HL-60/S4 treated with retinoic acid at 250 ng/mL for 4 days and 3 days (cell line): ENCODE results near the gene KRCC1.
"Not testable (repeated sequence)": the region's sequence is repeated elsewhere in the genome, so short reads cannot be mapped to it uniquely, and the experiment has no call there.

Experiments
- in situ Hi-C: fragments of 300-500 bp; cut with MboI; formaldehyde crosslinking; loops from 2 replicates; pipeline ENCODE4 v1.7.0; 2022; ENCODE audit warnings: low sequenced_read_pairs

KRCC1 gene

DNA sequence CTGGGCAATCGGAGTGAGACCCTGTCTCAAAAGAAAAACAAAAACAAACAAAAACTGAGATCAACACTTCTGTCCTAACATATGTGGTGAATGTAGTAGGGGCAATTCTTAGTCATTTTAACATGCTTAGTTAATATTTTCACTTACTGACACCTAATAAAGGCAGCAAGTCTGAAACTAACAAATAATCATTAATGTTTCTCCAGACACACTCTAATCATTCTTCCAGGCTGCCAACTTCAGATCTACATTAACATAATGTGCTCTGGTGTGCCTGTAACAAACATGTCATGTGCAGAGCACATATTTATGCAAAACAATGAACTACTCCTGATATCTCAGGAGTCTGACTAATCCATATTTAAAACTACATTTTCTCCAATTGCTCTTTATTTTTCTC, 6.0 kb downstream of the KRCC1 start:
- in situ Hi-C loops: loop anchor here (10.0 kb wide), 1 partner anchor 105 kb away; no protein-coding TSS in a partner anchor

GRCh38 chr2:88048541-88048940, 7.0 kb downstream of the KRCC1 start:
- in situ Hi-C loops: no loop called here

DNA sequence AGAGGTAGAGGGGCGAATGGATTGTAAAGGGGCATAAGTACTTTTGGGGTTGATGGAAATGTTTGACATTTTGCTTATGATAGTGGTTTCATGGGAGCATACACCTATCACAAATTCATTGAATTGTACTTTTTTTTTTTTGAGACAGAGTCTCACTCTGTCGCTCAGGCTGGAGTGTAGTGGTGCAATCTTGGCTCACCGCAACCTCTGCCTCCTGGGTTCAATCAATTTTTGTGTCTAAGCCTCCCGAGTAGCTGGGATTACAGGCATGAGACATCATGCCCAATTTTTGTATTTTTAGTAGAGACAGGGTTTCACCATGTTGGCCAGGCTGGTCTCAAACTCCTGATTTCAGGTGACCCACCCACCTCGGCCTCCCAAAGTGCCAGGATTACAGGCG, 10.0 kb downstream of the KRCC1 start:
- in situ Hi-C loops: not testable (repeated sequence)

GRCh38 chr2:88042476-88042875, 13.1 kb downstream of the KRCC1 start:
- in situ Hi-C loops: no loop called here

- in situ Hi-C loops: no loop called here
These were observed 17.1 kb downstream of the KRCC1 start for GRCh38 chr2:88038263-88039105.

DNA sequence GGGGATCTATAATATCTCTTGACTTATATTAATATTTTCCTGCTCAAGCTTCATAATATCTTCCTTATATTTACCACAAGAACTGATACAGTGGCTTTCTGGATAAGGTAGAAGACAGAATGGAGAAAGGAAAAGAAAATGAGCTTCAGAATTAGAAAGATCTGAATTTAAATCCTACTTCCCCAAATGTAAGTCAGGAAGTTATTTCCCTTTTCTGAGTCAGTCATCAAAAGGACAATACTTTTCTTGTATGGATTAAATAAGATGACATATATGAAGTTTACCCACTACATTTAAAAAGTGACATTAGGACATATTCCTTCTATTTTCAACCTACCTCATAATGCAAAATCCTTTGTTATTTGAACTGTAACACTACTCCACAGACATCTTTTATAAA, 19.0 kb downstream of the KRCC1 start:
- in situ Hi-C loops: no loop called here

GRCh38 chr2:88036182-88036581, 19.4 kb downstream of the KRCC1 start:
- in situ Hi-C loops: no loop called here

GRCh38 chr2:88032070-88032702, 23.4 kb downstream of the KRCC1 start:
- in situ Hi-C loops: no loop called here

DNA sequence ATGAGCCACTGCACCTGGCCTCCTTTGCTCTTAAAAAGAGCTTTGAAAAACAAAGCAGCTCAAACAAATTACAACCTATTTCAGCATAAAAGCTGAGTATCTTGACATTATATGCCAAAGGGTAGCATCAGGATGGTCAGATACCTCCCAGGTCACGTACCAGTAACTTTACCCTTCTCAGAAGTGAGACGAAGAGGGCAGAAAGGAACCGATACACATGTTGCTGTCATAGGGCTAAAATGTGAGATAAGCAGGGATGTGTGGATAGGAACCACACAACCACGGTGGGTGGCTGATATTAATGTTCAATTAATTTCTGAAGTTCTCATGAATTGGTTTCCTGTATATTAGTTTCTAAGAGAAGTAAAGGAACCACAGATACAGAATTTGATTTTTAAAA, 26.7 kb downstream of the KRCC1 start:
- in situ Hi-C loops: no loop called here

- in situ Hi-C loops: no loop called here
These were observed 27.7 kb downstream of the KRCC1 start for GRCh38 chr2:88027697-88028389.

- in situ Hi-C loops: no loop called here
These were observed 31.1 kb downstream of the KRCC1 start for GRCh38 chr2:88024509-88024908.

- in situ Hi-C loops: no loop called here
These were observed 33.0 kb downstream of the KRCC1 start for GRCh38 chr2:88022669-88022921.

GRCh38 chr2:88019985-88020384, 35.6 kb downstream of the KRCC1 start:
- in situ Hi-C loops: no loop called here

- in situ Hi-C loops: no loop called here
These were observed 36.7 kb downstream of the KRCC1 start for GRCh38 chr2:88018909-88019308.

DNA sequence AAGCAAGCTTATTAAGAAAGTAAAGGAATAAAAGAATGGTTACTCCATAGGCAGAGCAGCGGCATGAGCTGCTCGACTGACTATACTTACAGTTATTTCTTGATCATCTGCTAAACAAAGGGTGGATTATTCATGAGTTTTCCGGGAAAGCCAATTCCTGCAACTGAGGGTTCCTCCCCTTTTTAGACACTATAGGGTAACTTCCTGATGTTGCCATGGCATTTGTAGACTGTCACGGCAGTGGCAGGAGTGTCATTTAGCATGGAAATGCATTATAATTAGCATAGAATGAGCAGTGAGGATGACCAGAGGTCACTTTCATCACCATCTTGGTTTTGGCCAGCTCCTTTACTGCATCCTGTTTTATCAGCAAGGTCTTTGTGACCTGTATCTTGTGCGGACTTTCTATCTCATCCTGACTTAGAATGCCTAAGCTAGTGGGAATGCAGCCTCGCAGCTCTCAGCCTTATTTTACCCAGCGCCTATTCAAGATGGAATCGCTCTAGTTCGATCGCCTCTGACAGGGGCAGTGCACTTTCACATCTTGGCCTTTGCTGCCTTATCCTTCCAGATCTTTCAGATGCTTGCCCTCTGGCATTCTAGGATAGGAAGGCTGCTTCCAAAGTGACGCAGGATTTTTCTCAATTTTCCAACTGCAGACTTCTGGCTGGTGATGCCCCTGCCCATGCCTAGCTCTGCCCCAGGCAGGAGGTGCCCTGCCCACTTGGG, 37.3 kb downstream of the KRCC1 start:
- in situ Hi-C loops: not testable (repeated sequence)

DNA sequence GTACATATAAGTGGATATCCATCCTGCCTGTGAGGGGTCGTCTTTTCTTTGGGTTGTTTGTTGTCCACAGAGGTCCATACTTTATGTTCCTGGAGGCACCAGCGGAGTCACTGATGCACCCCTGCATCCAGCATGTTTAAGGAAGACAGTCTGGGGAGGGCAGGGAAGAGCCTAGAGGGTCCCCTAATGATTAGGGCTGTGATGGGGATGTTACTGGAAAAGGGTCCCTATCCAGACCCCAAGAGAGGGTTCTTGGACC, 37.9 kb downstream of the KRCC1 start:
- in situ Hi-C loops: not testable (repeated sequence)

DNA sequence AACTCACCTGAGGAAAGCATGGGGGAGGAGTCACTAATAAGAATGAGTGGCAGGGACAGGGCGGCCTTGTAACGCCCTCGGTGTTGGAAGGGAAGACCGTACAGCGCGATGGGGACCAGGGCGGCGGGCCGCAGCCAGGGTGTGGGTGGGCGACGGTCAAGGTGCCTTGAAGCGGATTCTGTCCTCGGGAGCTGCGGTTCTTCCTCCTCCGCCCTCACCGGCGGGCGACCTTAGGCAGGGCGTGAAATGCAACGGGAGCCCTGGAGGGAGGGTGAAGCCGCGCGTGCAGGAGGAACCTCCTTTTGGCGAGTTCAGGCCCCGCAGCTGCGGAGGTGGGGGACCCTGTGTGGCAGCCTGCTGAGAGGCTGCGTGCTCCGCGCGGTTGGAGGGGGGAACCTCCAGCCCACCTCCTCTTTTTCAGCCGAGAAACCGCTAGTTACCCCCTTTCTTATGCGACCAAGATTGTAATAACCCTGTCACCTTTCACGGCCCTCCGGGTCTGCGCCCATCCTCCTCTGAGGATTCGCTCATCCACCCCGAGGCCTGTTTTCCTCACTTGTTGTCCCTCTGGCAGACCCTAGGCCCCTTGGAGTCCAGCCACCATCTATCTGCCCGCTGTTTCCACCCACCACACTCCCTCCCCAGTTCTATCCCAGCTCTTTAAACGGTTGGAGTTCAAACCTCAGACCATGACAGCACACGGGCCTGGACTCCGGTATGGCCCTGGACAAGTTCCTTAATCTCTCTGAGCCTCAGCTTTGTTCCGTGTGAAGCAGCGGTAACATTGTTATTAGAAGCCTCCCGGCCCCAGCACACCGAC, 38.4 kb downstream of the KRCC1 start:
- in situ Hi-C loops: no loop called here

DNA sequence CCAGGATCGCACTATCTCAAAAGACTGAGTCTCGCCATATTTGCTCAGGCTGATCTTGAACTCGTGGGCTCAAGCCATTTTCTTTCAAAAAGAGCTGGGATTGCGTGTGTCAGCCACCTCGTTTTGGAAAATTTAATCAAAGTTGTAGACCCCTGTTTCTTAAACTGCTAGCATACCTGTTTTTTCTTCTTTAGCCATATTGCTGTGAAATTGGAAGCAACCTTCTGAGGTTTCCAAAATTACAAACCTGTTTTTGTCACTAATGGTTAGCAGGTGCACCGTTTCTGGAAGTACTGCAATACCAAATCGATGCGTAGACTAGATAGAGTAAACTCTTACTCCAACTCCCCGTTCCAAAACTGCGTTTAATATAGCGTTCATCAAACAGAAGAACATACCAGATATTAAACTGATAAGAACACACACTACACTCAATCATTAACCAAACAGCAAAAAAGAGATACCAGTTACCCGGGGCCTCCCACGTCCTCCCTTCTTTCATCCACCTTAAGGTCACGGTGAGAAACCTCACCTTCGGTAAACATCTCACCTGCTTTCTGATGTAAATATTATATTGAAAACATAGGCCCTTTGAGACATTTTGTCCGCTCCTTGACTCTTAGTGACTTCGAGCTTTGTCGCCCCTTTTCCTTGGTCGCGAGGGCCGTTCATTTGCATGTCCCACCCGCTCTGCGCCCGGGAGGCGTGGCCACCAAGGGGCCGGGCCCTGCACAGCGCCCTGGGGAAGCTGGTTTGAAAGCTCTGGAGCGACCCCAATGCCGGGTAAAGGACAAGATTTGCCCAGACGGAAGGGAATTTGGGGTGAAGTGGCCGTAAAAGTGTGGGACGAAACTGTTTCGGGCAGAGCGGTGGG, 39.3 kb downstream of the KRCC1 start, which contains the start of gene RNU2-63P:
TSS of gene RNU2-63P (minus strand) at position 462 of the 874 bp plus-strand sequence.
- in situ Hi-C loops: no loop called here

DNA sequence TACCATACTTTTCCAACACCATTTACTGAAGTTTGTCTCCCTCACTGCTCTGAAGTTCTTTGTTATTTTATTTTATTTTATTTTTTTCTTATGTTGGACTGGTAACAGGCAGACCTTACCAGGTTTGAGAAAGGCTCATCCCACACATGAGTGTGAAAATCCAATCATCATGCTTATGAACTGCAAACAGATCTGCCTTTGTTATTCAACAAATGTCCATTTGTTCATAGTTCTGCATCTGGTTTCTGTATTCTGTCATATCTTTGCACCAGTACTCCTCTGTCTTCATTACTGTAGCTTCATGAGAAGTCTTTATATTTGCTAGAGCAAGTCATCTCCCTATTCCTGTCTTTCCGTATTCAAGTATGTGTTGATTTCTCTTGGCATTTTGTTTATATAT, 44.6 kb downstream of the KRCC1 start:
- in situ Hi-C loops: no loop called here

- in situ Hi-C loops: no loop called here
These were observed 45.4 kb downstream of the KRCC1 start for GRCh38 chr2:88010136-88010535.
